VCaP (cell line): Measurements from ENCODE around the gene SNX14.

Experiments
- H3K27ac ChIP-seq: fragments of 450-650 bp; 2 replicates; pipeline ENCODE4 v1.5.1; 2017
- CTCF ChIP-seq: fragments of 450-650 bp; conservative IDR thresholded peaks from 2 replicates; pipeline ENCODE4 v1.5.1; 2017; ENCODE audit warnings: mild to moderate bottlenecking, moderate library complexity

Gene SNX14

GRCh38 chr6:85460921-85461797 is 132.5 kb downstream of the SNX14 start:
- TF ChIP-seq CTCF, result no peak
- H3K27ac ChIP-seq, result no peak overlapping the region

DNA sequence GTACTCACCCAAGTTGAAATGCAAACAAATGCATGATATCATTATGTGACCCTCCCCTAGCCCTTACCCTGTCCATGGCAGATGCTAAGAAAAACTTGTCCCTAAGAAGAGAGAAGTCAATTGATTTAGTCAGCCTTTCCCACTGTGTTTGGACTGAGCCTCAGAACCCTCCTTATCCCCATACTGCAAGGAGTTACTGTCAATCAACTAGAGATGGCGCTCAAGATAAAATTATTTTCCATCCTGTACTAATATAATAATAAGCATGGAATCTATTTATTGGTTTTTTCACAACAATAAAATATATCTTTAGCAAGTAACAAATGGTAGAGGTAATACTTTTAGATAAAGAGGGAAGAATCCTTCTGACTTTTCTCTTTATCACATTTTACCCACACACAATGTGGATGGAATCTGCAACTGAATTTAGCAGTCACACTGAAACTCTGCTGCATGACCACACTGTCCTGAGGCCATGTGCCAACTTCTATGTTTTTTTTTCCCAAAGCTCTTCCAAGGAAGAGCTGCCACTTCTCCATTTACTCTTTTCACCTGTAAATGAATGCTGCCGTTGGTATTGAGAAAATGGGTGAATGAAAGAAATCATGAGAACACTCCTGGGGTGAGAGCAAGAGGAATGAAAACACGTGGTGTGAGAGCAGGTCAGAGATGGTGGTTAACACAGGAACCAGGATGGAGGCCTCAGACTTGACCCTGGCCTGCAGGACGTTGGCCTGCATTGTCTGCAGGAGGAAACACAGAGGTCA is 133.3 kb downstream of the SNX14 start:
- TF ChIP-seq CTCF, result no peak
- H3K27ac ChIP-seq, result no peak overlapping the region

DNA sequence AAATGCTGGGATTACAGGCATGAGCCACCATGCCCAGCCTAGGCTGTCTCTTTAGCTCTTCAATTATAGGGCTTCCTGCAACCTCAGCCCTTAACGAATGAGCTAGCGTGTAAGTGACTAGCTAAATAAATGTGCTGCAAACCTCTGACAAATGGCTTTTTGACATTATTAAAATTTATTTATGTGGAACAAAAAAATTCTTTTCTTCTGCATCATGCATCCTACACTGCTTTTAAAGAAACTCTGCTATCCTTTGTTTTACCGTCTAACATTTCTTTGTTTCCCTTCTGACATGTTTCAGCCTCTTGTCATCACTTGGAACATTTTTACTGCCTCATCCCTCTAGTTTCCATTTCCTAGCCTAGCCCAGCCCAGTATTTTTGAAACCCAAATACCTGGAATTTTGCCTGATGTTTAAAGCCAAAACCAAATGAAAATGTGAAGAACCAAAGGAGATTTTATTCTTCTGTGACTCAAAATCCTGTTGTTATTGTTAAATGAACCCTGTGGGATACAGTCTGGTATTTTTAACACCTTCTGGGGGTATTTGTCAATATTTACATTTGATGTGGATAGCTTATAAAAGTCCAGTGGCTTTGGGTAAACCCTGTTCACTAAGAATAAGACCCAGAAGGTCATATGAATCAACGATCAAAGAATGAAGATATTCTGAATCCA is 134.3 kb downstream of the SNX14 start:
- no peak for TF ChIP-seq CTCF
- no peak overlapping the region for H3K27ac ChIP-seq

- H3K27ac ChIP-seq, result no peak overlapping the region
- TF ChIP-seq CTCF, result no peak
Observed at GRCh38 chr6:85458782-85459181, 134.9 kb downstream of the SNX14 start.

DNA sequence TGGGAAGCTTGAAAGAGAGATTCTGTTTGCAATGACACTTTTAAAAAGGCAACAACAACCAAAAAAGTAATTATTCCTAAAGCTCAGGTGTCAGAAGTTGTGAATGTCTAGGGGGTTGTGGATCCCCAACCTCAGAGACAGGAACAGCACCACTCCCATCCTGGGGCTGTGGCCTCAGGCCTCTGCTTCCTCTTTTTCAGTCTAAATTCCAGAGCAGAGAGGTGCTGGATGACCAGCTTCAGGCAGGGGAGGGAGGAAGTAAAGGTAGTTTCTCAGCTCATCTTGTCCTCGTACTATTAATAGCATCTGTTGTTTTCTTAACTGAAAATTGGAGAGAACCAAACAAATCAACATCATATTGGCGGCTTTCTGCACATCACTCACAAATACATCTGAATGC is 135.5 kb downstream of the SNX14 start:
- no peak for TF ChIP-seq CTCF
- H3K27ac ChIP-seq, result no peak overlapping the region

DNA sequence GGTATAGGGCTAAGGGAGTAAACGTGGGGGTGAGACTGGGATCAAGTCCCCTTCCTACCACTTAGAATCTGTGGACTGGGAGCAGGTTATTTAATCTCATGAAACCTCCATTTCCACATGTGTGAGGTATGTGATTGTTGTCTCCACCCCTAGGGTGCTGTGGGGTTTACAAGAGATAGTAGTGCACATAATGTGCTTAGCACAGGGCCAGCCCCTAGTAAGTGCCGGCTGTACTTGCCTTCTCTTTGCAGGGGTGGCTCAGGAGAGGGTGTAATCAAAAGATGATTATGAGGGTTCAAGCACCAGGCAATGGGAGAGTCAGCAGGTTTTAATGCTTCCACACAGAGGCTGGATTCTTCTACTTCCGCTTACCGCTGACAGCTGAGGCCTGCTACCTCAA is 136.9 kb downstream of the SNX14 start:
- no peak for TF ChIP-seq CTCF
- H3K27ac ChIP-seq, result no peak overlapping the region
